ENCODE data around the gene CEP78.

Gene CEP78, protein sequence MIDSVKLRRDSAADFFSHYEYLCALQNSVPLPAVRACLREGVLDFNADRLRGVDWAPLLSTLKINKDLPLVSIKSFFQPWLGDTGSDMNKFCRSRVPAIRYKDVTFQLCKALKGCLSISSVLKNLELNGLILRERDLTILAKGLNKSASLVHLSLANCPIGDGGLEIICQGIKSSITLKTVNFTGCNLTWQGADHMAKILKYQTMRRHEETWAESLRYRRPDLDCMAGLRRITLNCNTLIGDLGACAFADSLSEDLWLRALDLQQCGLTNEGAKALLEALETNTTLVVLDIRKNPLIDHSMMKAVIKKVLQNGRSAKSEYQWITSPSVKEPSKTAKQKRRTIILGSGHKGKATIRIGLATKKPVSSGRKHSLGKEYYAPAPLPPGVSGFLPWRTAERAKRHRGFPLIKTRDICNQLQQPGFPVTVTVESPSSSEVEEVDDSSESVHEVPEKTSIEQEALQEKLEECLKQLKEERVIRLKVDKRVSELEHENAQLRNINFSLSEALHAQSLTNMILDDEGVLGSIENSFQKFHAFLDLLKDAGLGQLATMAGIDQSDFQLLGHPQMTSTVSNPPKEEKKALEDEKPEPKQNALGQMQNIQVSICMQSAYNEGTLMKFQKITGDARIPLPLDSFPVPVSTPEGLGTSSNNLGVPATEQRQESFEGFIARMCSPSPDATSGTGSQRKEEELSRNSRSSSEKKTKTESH

DNA sequence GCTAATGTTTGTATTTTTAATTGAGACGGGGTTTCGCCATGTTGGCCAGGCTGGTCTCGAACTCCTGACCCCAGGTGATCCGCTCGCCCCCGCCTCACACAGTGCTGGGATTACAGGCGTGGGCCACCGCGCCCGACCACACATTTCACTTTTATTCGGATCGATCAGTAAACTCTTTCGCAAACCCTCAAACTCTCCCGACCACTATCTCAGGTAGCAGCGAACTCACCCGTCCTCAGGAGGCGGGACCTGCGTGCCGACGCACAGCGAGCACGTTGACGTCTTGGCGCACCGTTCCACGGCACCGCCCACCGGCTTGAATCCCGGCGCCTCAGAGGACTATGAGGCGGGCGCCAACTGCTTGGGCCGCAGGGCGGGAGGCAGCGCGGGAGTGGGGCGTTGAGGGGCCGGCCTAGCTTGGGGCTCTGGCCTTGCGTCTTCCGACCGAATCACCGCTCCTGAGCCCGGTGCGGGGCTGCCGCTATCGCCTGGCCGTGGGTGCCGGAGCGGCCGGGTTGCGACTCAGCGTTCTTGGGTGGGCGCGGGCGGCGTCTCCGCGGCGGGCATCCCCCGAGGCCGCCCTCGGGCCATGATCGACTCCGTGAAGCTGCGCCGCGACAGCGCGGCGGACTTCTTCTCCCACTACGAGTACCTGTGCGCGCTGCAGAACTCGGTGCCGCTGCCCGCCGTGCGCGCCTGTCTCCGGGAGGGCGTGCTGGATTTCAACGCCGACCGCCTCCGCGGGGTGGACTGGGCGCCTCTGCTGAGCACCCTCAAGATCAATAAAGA, at the start of gene CEP78:
Gene CEP78, plus strand, starts transcription at position 314 of the 789 bp plus-strand sequence. Its CDS starts 276 bp downstream, at position 590.
- H3K4me3 ChIP-seq (ENCODE audit: severe bottlenecking), result peak within 1 kb of the TSS; percentile 76
- peaks cover 9% of the 10 kb centered on the region for H3K4me1 ChIP-seq (ENCODE audit: insufficient read depth, poor library complexity, severe bottlenecking)
- TF ChIP-seq, protein P1, sequence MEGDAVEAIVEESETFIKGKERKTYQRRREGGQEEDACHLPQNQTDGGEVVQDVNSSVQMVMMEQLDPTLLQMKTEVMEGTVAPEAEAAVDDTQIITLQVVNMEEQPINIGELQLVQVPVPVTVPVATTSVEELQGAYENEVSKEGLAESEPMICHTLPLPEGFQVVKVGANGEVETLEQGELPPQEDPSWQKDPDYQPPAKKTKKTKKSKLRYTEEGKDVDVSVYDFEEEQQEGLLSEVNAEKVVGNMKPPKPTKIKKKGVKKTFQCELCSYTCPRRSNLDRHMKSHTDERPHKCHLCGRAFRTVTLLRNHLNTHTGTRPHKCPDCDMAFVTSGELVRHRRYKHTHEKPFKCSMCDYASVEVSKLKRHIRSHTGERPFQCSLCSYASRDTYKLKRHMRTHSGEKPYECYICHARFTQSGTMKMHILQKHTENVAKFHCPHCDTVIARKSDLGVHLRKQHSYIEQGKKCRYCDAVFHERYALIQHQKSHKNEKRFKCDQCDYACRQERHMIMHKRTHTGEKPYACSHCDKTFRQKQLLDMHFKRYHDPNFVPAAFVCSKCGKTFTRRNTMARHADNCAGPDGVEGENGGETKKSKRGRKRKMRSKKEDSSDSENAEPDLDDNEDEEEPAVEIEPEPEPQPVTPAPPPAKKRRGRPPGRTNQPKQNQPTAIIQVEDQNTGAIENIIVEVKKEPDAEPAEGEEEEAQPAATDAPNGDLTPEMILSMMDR (IDR thresholded peaks at IDR 0.05; ENCODE audit: poor library complexity, severe bottlenecking), result no peak
- peak within 1 kb of the TSS; percentile 38 for H3K27ac ChIP-seq (ENCODE audit: poor library complexity, severe bottlenecking)
- no peaks in the 10 kb centered on the region for H3K27me3 ChIP-seq (ENCODE audit: insufficient read depth, poor library complexity, severe bottlenecking)
- DNase-seq (ENCODE audit: low spot score) (peak; percentile 91), ATAC-seq (ENCODE audit: low read depth) (peak; percentile 94)
- no peaks in the 10 kb centered on the region for H3K9me3 ChIP-seq (ENCODE audit: severe bottlenecking)
- H3K36me3 ChIP-seq (ENCODE audit: low read depth), result peaks cover 9% of the 10 kb centered on the region

DNA sequence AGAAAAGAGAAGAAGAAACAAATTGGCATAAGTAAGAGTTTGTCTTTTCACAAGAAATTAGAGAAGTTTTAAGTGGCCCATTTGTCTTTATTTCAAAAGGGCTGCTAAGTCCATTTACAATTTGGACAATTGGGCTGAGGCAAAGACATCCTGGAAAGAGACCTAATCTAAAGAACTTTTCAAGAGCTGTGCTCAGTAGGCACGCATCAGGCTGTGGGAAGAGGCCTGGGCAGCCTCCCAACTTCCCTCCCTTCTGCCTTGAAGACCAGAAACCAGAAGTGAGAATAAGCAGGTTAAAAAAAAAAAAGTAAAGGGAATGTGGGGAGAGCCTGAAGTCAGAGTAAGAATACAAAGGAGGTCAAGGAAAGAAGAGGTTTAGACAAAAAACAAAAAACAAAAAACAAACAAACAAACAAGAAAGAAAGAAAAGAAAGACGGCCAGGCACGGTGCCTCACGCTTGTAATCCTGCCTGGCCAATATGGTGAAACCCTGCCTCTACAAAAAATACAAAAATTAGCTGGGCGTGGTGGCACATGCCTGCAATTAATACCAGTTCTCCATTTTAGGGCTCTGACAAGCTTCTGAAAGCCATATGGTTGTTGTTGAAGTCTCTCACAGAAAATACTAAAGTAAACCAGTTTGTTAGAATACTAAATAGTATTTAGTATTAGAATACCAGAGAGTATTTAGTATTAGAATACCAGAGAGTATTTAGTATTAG, 48.0 kb upstream of the CEP78 start:
- Histone ChIP-seq H3K27ac (ENCODE audit: poor library complexity, severe bottlenecking) (no peak overlapping the region), H3K4me1 (ENCODE audit: insufficient read depth, poor library complexity, severe bottlenecking) (no peaks in the 10 kb centered on the region), H3K27me3 (ENCODE audit: insufficient read depth, poor library complexity, severe bottlenecking) (peaks cover 2% of the 10 kb centered on the region), H3K4me3 (ENCODE audit: severe bottlenecking) (no peak overlapping the region), H3K36me3 (ENCODE audit: low read depth) (no peaks in the 10 kb centered on the region), H3K9me3 (ENCODE audit: severe bottlenecking) (no peaks in the 10 kb centered on the region)
- ATAC-seq (ENCODE audit: low read depth) (no peak), DNase-seq (ENCODE audit: low spot score) (no peak)
- TF ChIP-seq, protein P1 (IDR thresholded peaks at IDR 0.05; ENCODE audit: poor library complexity, severe bottlenecking), result no peak

DNA sequence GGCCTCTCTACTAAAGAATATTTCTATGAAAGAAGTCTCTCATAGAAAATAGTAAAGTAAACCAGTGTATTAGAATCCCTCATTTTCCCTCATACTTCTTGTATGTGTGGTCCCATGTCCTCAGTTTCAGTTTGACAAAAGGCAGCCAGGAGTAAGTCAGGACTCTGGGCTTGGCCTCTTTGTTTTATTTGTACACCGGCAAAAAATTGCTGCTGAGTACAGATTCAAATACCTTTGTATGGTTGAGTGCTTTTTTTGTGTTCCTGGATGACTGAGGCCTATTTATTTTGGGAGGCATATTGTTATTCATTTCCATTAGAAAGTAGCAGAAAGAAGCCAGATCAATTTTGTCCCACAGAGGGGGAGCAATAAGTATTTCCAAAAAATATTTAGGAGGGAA, 47.3 kb upstream of the CEP78 start:
- no peak overlapping the region for H3K27ac ChIP-seq (ENCODE audit: poor library complexity, severe bottlenecking)
- H3K36me3 ChIP-seq (ENCODE audit: low read depth), result no peaks in the 10 kb centered on the region
- no peak for ATAC-seq (ENCODE audit: low read depth)
- DNase-seq (ENCODE audit: low spot score), result no peak
- TF ChIP-seq, protein P1 (IDR thresholded peaks at IDR 0.05; ENCODE audit: poor library complexity, severe bottlenecking), result no peak
- H3K4me3 ChIP-seq (ENCODE audit: severe bottlenecking), result no peak overlapping the region
- H3K9me3 ChIP-seq (ENCODE audit: severe bottlenecking), result no peaks in the 10 kb centered on the region
- H3K4me1 ChIP-seq (ENCODE audit: insufficient read depth, poor library complexity, severe bottlenecking), result no peaks in the 10 kb centered on the region
- peaks cover 2% of the 10 kb centered on the region for H3K27me3 ChIP-seq (ENCODE audit: insufficient read depth, poor library complexity, severe bottlenecking)

DNA sequence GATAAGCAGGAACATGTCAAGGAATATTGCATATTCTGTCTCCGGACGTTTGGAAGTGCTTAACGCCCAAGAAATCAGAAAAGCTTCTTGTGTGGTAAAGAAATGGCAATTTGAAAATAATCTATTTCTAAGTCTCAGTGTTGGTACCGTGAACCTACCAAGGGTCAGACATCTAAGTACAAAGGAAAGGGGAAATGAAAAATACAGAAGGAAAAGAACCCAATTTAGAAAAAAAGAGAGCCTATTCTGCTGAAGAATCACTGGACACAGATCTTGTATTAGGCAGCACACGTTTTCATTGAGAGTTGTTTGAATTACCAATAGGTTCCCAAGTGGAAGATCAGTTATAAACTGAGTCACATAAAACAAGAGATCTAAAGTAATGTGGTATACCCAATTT, 46.9 kb upstream of the CEP78 start:
- no peak for ATAC-seq (ENCODE audit: low read depth)

More for the DNA sequence above, 46.9 kb upstream of the CEP78 start:
- no peak overlapping the region for H3K4me3 ChIP-seq (ENCODE audit: severe bottlenecking)
- no peaks in the 10 kb centered on the region for H3K9me3 ChIP-seq (ENCODE audit: severe bottlenecking)
- no peaks in the 10 kb centered on the region for H3K4me1 ChIP-seq (ENCODE audit: insufficient read depth, poor library complexity, severe bottlenecking)
- no peak overlapping the region for H3K27ac ChIP-seq (ENCODE audit: poor library complexity, severe bottlenecking)
- no peaks in the 10 kb centered on the region for H3K36me3 ChIP-seq (ENCODE audit: low read depth)
- TF ChIP-seq, protein P1 (IDR thresholded peaks at IDR 0.05; ENCODE audit: poor library complexity, severe bottlenecking), result no peak
- DNase-seq (ENCODE audit: low spot score), result no peak
- H3K27me3 ChIP-seq (ENCODE audit: insufficient read depth, poor library complexity, severe bottlenecking), result peaks cover 2% of the 10 kb centered on the region

Data from RWPE2 (cell line).